ENCODE data around the gene GUCA1A. TPM values are rescaled to one million over a fixed set of nuclear protein-coding genes. Genes with fewer than 3 reads are reported as not detected.

GUCA1A gene
- total RNA-seq, 1 experiment from 2014 or later: 17.2 TPM

GRCh38 chr6:42179945-42180313 is 6.8 kb downstream of the GUCA1A start:
- Histone ChIP-seq H3K4ac (ENCODE audit: low read depth, low read length) (no peak overlapping the region), H3K14ac (ENCODE audit: insufficient read depth, low read length) (no peak overlapping the region), H3K27me3 (ENCODE audit: insufficient read depth, low read length) (no peaks in the 10 kb centered on the region; the same call in 1 of the 2 replicates), H2AK5ac (ENCODE audit: insufficient read length, low read length) (no peak overlapping the region), H4K5ac (ENCODE audit: insufficient read length, low read depth, low read length) (no peak overlapping the region), H2AFZ (ENCODE audit: low read length) (no peak overlapping the region), H3K23ac (ENCODE audit: insufficient read length, low read depth, low read length) (no peak overlapping the region), H3K79me2 (ENCODE audit: insufficient read depth, low read length) (no peaks in the 10 kb centered on the region), H3K56ac (ENCODE audit: insufficient read length, low read depth, low read length) (no peak overlapping the region), H4K91ac (ENCODE audit: insufficient read length, low read depth, low read length) (no peak overlapping the region), H2BK5ac (ENCODE audit: insufficient read length, low read length) (no peak overlapping the region), H3K4me2 (ENCODE audit: insufficient read depth, insufficient read length, low read length) (no peak overlapping the region), H2BK12ac (ENCODE audit: insufficient read length, low read depth, low read length) (no peak overlapping the region), H3T11ph (ENCODE audit: low read length) (no peak overlapping the region), H3K18ac (ENCODE audit: insufficient read length, low read depth, low read length) (no peak overlapping the region), H3K79me1 (ENCODE audit: insufficient read depth, low read depth, low read length, poor library complexity, severe bottlenecking) (no peaks in the 10 kb centered on the region), H2BK120ac (ENCODE audit: low read depth, low read length, poor library complexity, severe bottlenecking) (no peak overlapping the region), H4K8ac (replicated peaks; ENCODE audit: insufficient read length, low read depth, low read length) (no peak overlapping the region), H3K9me3 (ENCODE audit: control insufficient read depth, low read depth, low read length) (no peaks in the 10 kb centered on the region), H3K27ac (ENCODE audit: insufficient read length, low read depth, low read length) (no peak overlapping the region), H2BK20ac (ENCODE audit: low read depth, low read length, poor library complexity, severe bottlenecking) (no peak overlapping the region), H3K23me2 (ENCODE audit: insufficient read length, low read depth, low read length, poor library complexity, severe bottlenecking) (peaks cover 13% of the 10 kb centered on the region), H4K20me1 (ENCODE audit: control insufficient read depth, insufficient read depth, insufficient read length) (no peaks in the 10 kb centered on the region), H3K4me1 (ENCODE audit: insufficient read depth, low read length) (no peaks in the 10 kb centered on the region; the same call in none of the 2 replicates), H2BK15ac (ENCODE audit: low read depth, low read length) (no peak overlapping the region), H3K9ac (ENCODE audit: extremely low read depth, insufficient read length, low read length) (no peak overlapping the region)
- TF ChIP-seq CTCF (conservative IDR thresholded peaks at IDR 0.05): no peak
- H3K4me1 Mint-ChIP-seq: peaks cover 56 to 76% of the 10 kb centered on the region in 2 experiments
- H3K36me3 Mint-ChIP-seq (ENCODE audit: insufficient read depth in 1 of 3, low read depth in 3 of 3): peaks cover 6 to 15% (median 7%) of the 10 kb centered on the region in 3 experiments; a peak in 6 of 7 replicates
- H3K27ac Mint-ChIP-seq: peak overlapping the region in 2 of 3 experiments; percentile 1 to 52; a peak in 5 of 7 replicates
- DNase-seq: no peak
- H3K27me3 Mint-ChIP-seq (ENCODE audit: low read depth): peaks cover 2% of the 10 kb centered on the region; the same call in 1 of the 2 replicates
- no peaks in the 10 kb centered on the region; a peak in 1 of 5 replicates for H3K9me3 Mint-ChIP-seq
- no CpG with 5 or more reads among the region's 3 CpGs for WGBS (ENCODE audit: extremely low coverage, insufficient read length, low lambda C conversion rate)
- peak overlapping the region in 1 of 2 experiments; percentile 85; a peak in 2 of 5 replicates for H3K4me3 Mint-ChIP-seq
